ENCODE data around the gene ADARB1.

The ADARB1 gene

DNA sequence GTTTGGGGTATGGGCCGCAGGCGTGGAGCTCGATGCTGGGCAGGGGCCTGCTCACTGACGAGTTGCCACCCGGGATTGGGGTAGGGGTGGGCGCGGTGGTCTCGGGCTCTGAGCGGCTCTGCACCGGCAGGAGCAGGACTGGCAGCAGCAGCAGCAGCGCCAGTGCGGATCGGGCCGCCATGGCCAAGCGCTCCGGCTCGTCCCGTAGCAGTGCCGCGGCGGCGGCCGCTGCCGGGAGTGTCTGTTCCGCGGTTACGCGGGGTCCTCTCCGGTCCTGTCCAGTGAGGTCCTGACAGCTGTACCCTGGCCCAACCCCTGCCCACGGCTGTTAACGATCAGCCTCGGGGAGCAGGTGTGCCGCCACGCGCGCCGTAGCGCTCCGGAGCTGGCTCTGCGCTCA, 26.5 kb downstream of the ADARB1 start:
- no peak for DNase-seq

DNA sequence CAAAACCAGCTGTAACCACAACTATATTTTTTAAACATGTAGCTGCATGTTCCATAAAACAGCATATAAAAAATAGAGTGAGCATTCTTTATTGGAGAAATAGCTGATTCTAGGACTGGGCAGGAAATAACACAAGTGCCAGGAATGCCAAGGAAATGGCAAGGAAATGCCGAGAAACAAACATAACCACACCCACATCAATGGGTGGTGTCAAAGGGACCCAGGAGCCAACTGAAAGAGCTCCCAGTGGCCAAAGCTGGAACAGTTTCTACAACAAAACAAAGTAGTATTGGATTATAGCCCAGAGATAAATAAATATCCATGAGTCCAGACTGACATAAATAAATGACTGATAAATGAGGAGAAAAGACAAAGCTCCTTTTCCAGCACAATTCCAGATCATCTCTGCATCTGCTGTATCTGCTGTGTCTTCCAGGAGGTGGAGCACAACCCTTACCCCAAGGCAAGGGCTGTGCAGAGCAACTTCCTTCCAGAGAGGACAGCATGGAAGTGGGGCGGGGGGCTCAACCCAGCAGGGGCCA, 28.1 kb downstream of the ADARB1 start:
- DNase-seq = no peak

GRCh38 chr21:45103971-45104520, 29.7 kb downstream of the ADARB1 start:
- no peak for DNase-seq

GRCh38 chr21:45104560-45104959, 30.2 kb downstream of the ADARB1 start:
- DNase-seq = no peak

- DNase-seq = no peak
Observed at GRCh38 chr21:45105906-45106485, 31.6 kb downstream of the ADARB1 start.

DNA sequence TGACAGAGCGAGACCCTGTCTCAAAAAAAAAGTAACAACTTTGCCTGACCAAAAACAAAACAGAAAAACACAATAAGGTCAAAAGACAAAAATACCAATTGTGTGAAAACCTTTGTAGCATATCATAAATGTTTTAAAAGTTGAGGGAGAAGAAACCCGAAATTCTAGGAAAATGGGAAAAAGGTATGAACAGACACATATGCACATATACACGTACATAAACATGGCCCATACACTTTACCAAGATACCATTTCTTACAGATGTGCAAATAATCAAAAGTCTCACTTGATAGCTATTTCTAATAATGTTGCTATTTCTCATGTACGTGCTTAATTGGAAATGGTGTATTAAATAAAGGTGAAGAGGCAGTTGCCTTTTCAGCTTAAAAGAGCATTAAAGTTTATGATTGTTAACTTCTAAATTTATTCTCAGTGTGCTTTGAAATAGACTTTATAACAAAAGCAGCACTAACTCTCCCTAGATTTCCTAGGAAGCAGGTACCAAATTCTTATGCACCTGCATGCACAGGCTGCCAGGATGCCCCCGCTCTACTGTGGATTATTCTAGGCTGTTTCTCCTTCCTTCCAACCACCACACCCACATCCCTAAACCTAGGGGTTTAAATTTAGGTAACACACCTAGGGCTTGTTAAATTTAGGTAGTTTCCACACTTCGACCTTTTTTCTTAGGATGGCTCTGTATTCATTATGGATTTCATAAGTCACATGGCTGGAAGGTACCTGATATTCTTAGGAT, 33.8 kb downstream of the ADARB1 start:
- DNase-seq = no peak

- DNase-seq = no peak
Observed at GRCh38 chr21:45108808-45109781, 34.7 kb downstream of the ADARB1 start.

- DNase-seq = peak; percentile 29 to 36
Observed at GRCh38 chr21:45109831-45110492, 35.6 kb downstream of the ADARB1 start.

GRCh38 chr21:45110873-45111624, 36.7 kb downstream of the ADARB1 start:
- DNase-seq = no peak

DNA sequence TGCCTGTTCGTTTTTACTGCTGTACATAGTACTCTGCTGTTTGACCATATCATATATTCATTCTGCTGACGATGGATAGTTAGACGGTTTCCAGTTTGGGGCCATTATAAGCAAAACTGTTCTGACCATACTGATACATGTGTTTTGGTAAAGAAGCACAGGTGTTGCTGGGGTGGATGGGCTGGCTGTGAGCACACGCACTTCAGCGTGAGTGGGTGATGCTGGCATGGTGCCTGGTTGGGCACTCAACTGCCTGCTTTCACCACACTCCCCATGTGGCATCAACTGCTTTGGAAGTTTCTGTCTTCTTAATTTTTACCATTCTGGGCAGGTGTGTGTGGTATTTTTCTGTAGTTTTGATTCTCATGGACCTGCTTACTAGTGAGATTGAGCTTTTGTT, 37.3 kb downstream of the ADARB1 start:
- DNase-seq = no peak

GRCh38 chr21:45112371-45112770, 38.0 kb downstream of the ADARB1 start:
- no peak for DNase-seq

DNA sequence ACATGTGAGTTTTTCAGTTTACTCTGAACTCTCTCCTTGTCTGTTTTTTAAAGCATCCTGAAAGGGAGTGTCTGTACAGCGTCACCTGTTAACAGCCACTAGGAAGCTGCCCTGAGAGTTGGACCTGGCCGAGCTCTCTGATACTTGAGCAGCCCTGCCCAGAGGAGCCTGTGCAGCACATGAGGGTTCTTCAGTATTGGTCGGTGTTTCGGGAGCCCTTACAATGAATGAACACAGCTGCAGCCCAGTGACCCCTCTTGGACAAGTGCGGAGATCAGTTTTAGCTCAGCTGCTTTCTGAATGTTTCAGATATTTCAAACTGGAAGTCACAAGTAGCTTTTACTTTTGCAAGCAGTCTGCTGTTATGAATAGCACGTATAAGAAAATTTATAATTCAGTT, 39.2 kb downstream of the ADARB1 start:
- DNase-seq = no peak

DNA sequence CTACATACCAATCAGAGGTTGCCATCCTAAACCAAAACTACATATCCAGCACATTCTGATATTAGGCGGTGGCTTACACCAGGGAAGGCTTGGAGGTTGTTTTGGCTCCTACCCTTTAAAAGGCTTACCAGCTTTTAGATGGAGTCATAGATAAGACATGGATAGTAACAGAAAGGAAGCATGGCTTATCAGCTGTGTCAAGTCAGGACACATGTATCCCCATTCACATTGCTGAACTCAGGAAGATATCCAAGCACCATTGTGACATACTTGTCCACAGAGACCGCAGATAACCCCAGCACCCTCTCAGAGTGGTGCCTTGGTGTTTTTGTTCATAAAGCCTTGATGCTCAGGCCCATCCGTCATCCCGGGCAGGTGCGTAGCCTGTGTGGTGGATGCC, 39.7 kb downstream of the ADARB1 start:
- no peak for DNase-seq

- DNase-seq = no peak
Observed at GRCh38 chr21:45114475-45114874, 40.1 kb downstream of the ADARB1 start.

GRCh38 chr21:45115141-45115540, 40.8 kb downstream of the ADARB1 start:
- DNase-seq = no peak

GRCh38 chr21:45116066-45116465, 41.7 kb downstream of the ADARB1 start:
- DNase-seq = no peak

GRCh38 chr21:45117314-45117713, 42.9 kb downstream of the ADARB1 start:
- DNase-seq = no peak

DNA sequence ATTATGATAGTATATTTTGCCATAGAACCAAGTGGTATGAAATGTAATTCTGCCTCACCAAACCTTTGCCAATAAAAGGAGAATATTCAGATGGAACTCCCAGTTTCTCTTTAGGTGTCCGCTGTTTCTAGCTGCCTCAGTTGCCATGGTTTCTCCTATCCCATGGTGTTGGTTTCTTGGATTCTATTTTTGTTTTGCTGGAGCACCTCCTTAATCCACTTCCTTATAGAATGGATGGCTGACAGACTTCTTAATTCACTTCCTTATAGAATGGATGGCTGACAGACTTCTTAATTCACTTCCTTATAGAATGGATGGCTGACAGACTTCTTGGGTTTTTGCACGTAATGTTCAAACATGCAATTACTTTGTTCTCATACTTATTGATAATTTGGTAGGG, 43.7 kb downstream of the ADARB1 start:
- no peak for DNase-seq

DNA sequence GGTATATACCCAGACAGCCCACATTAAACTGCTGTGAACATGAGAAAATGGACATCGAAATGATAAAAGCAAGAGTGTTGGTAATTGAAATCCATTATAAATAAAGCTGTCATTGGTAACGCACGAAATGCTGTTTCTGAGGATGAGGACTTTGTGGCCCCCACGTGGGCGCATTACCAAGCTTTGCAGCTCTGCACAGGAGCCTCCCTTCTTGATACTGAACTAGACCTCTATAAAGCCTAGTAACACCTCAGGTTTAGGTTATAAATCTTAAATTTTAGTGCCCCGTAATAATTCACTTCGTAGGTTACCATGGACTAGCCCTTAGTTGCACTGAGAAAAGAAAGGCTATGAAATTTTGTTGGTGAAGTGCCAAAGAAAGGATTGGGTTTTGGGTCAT, 45.4 kb downstream of the ADARB1 start:
- DNase-seq = no peak

DNA sequence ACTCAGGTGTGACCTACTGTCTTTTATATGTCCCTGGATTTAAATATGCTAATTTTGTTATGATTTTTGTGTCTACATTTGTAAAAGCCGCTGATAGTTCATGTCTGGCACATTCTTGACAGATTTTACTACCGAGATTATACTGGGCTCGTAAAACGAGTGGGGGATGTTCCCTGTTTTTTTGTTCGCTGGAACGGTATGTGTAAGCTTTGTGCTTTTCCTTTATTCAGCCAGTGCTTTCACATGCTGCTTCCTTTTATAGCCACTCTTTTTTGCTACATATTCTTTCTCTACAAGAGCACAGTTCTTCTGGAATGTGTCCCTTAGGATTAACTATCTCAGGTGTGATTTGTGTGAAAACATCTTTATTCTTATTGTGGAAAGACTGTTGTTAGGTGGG, 46.6 kb downstream of the ADARB1 start:
- DNase-seq = no peak

- no peak for DNase-seq
Observed at GRCh38 chr21:45122030-45122429, 47.6 kb downstream of the ADARB1 start.
